Measurements from ENCODE around the gene CBX2.

CBX2 gene

DNA sequence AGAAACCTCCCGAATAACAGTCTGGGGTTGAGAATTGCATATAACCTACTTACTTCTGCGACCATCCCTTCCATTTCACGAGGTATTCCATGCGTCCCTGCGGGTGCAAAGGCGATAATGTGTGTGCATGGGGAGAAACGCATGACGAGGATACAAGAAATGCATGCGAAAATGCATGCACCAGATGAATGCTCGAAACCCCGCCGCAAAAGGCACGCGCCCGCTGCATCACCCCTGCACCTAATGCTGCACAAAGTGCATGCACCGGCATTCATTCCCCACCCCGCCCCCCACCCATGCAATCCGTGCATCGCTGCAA, 18.5 kb downstream of the CBX2 start:
- TF ChIP-seq, protein P1, sequence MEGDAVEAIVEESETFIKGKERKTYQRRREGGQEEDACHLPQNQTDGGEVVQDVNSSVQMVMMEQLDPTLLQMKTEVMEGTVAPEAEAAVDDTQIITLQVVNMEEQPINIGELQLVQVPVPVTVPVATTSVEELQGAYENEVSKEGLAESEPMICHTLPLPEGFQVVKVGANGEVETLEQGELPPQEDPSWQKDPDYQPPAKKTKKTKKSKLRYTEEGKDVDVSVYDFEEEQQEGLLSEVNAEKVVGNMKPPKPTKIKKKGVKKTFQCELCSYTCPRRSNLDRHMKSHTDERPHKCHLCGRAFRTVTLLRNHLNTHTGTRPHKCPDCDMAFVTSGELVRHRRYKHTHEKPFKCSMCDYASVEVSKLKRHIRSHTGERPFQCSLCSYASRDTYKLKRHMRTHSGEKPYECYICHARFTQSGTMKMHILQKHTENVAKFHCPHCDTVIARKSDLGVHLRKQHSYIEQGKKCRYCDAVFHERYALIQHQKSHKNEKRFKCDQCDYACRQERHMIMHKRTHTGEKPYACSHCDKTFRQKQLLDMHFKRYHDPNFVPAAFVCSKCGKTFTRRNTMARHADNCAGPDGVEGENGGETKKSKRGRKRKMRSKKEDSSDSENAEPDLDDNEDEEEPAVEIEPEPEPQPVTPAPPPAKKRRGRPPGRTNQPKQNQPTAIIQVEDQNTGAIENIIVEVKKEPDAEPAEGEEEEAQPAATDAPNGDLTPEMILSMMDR (IDR thresholded peaks at IDR 0.05; ENCODE audit: borderline replicate concordance, control extremely low read depth, extremely low read depth, insufficient read depth, missing control alignments) = no peak
- no peak for DNase-seq (ENCODE audit: low spot score)
- in situ Hi-C loops (cut with MboI; ENCODE audit: low sequenced_read_pairs, unreplicated experiment) = no loop called here

DNA sequence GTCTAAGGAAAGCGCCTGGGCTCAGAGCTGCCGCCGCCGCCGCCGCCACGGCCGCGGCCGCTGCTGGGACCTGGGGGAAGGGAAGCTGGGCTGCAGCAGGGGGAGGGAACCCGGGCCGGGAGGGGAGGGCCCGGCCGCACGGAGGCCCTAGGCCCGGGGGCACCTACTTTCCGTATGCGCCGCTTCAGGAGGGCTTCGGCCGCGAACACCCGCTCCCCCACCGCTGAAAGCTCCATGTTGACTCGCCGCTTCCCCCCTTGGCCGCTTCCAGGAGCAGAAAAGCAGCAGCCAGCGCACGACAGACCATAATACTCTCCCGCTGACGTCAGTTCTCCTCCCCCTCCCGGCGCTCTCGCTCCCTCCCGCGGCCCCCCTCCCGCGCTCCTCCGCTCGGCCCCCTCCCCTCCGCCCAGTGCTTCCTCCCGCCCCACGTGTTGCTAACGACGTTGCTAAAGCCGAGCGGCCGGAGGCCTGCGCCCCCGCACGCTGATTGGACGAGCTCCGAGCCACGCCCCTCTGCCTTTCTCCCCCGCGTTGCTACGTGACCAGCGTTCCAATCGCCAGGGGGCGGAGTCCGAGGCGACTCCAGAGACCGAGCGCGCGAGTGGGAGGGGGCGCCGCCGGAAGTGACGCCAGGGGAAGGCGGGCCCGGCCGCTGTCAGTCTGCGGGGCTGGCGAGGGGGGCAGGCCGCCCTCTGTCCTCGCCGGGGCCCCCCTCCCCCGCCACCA, 19.0 kb downstream of the CBX2 start, which contains the start of gene CBX8:
CBX8 (minus strand) TSS at position 315 of the 729 bp plus-strand sequence; CDS start at position 236, 79 bp downstream.
- DNase-seq (ENCODE audit: low spot score) = peak; percentile 100

DNA sequence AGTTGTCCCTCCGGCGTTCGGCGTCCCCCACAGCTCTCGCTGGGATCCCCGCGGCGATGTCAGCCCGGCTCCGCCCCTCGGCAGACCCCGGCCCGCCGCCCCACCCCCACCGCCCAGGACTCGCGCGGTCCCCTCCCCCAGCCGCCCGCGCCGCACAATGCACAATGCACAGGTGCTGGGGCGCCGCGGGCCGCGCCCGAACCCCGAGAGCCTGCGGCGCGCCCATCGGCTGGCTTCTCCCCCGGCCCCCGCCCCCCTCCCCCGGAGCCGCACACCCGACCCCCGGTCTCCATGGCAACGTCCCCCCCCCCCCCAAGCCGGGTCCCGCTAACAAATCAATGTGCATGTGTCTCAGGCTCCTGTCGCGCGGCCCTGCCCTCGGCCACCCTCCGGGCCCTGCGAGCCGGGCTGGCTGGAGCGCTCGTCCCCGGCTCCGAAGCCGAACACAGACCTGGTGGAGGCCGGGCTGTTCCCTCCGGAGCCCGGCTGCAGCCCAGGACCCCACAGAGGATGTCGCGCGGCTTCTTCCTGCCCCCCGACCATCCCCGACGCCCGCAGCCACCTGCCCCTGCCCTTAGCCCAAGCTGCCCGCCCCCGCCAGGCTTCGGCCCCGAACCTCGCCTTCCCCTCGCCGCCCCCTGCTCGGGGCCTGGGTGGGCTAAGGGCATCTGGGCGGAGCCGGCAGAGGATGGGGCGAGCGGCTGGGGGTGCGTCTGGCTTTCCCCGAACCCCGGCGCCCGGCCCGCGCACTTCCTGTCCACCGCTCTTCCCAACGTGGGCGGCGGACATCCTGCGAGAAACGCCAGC, 19.7 kb downstream of the CBX2 start:
- in situ Hi-C loops (cut with MboI; ENCODE audit: low sequenced_read_pairs, unreplicated experiment) = no loop called here
- TF ChIP-seq, protein P1 (IDR thresholded peaks at IDR 0.05; ENCODE audit: borderline replicate concordance, control extremely low read depth, extremely low read depth, insufficient read depth, missing control alignments) = no peak
- DNase-seq (ENCODE audit: low spot score) = no peak

More for the DNA sequence above, 19.0 kb downstream of the CBX2 start, which contains the start of gene CBX8:
- TF ChIP-seq, protein P1 (IDR thresholded peaks at IDR 0.05; ENCODE audit: borderline replicate concordance, control extremely low read depth, extremely low read depth, insufficient read depth, missing control alignments) = no peak
- in situ Hi-C loops (cut with MboI; ENCODE audit: low sequenced_read_pairs, unreplicated experiment) = no loop called here

DNA sequence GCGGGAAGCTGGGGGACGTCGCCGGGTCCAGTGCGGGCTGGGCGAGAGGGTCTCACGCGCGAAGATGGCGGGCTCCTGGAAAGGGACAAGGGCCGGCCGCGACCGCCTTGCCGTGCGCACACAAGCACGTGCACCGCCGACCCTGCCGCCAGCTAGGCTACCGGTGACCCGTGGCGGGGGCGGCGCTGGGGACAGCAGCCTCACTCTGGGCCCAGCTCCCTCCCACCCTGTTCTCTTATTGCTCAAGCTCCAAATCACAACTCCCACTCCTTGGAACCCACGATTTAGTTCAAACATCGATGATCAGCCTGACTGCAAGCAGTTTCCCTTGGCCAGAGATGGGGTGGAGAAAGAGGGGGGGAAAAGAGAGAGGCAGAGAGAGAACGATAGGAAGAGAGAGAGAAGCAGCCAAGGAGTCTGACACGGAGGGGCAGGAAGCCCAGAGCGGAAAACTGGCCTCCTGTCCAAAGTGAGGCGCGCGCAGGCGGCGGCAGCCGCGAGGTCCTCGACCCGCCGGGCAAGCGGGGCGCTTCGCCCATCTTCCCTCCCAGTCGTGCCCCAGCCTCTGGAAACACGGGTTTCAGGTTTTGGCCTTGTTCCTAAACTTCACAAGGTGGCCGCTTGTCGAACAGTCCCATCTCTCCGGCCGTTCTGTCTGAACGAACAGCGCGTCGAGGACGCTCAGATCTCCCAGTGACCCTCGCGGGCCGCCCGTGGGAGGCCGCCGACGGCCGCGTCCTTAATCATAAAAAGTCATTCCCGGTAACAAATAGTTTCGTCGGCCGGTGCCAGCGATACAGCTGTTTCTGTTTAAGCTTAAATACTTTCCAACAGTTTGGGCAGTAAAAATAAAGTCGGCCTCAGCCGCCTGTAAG, 20.6 kb downstream of the CBX2 start:
- in situ Hi-C loops (cut with MboI; ENCODE audit: low sequenced_read_pairs, unreplicated experiment) = no loop called here
- TF ChIP-seq, protein P1 (IDR thresholded peaks at IDR 0.05; ENCODE audit: borderline replicate concordance, control extremely low read depth, extremely low read depth, insufficient read depth, missing control alignments) = no peak
- DNase-seq (ENCODE audit: low spot score) = no peak

DNA sequence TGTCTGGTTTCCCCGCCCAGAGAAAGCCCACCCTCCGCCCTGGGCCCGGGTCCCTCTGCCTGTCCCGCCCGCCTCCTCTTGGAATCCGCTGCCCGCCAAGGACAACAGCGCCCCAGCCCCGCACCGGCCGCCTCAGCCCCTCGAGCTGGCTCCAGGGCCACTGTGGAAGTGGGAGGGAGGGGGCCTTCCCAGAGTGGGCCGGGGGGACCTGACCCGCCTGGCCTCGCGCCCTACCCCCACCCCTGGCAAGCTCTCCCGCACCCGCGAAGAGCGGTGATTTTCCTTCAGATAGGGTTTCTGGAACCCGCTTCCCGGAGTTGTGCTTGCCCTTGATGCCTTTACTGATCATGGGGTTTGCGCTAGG, 21.2 kb downstream of the CBX2 start:
- TF ChIP-seq, protein P1 (IDR thresholded peaks at IDR 0.05; ENCODE audit: borderline replicate concordance, control extremely low read depth, extremely low read depth, insufficient read depth, missing control alignments) = no peak
- in situ Hi-C loops (cut with MboI; ENCODE audit: low sequenced_read_pairs, unreplicated experiment) = no loop called here
- DNase-seq (ENCODE audit: low spot score) = no peak

Measured in GM13976 (cell line).